Vagina (tissue), 2 donors: Measurements from ENCODE around the gene EYS.

Source experiments
- CTCF ChIP-seq, 3 experiments: fragments of 450-650 bp in 2 of 3; fragments of 200-600 bp in 1 of 3; sonication (generic) in 1 of 3; IDR thresholded peaks; one replicate each; pipeline ENCODE4 v1.5.1; 2017 to 2019; ENCODE audit warnings: antibody characterized with exemption in 3 of 3, mild to moderate bottlenecking in 2 of 3, moderate library complexity in 2 of 3
- POLR2A ChIP-seq, 2 donors: fragments of 450-650 bp; IDR thresholded peaks; one replicate each; pipeline ENCODE4 v1.6.1; 2017; ENCODE audit warnings: antibody characterized with exemption in 2 of 2, mild to moderate bottlenecking in 2 of 2, moderate library complexity in 2 of 2
- POLR2AphosphoS5 ChIP-seq, 2 donors: sonication (generic); formaldehyde crosslinking; IDR thresholded peaks; one replicate each; pipeline ENCODE4 v1.9.0; 2017; ENCODE audit warnings: antibody characterized with exemption in 2 of 2, mild to moderate bottlenecking in 2 of 2, low read depth in 1 of 2; ENCODE audit not compliant: insufficient read depth in 1 of 2

- TF ChIP-seq POLR2AphosphoS5 (IDR thresholded peaks at IDR 0.05; ENCODE audit: insufficient read depth in 1 of 2, low read depth in 1 of 2) (no peak), CTCF (IDR thresholded peaks at IDR 0.05) (no peak), POLR2A (IDR thresholded peaks at IDR 0.05) (no peak)
Measured at GRCh38 chr6:64259372-64259771, 1447.7 kb downstream of the EYS start.
